Endodermal cell (in vitro differentiated cells): ENCODE data around the gene ZNF195. TPM values are rescaled to one million over a fixed set of nuclear protein-coding genes. Genes with fewer than 3 reads are reported as not detected.
"Not testable (repeated sequence)": the region's sequence is repeated elsewhere in the genome, so short reads cannot be mapped to it uniquely, and the experiment has no call there.

Experiments
- DNase-seq: peaks from one replicate; pipeline ENCODE4 v3.0.0-alpha.2; 2017
- H3K27ac ChIP-seq: 2 replicates; pipeline ENCODE4 v1.5.1; 2013; ENCODE audit warnings: mild to moderate bottlenecking, low read depth, low read length, moderate library complexity
- H3K27me3 ChIP-seq: 2 replicates; pipeline ENCODE4 v1.6.1; 2013; ENCODE audit warnings: mild to moderate bottlenecking, low read length, moderate library complexity; ENCODE audit not compliant: insufficient read depth, control insufficient read depth, poor library complexity, severe bottlenecking
- H3K36me3 ChIP-seq: 2 replicates; pipeline ENCODE4 v1.7.0; 2013; ENCODE audit warnings: mild to moderate bottlenecking, low read length, moderate library complexity; ENCODE audit not compliant: control insufficient read depth, insufficient read depth
- H3K4me1 ChIP-seq: one replicate; pipeline ENCODE4 v1.7.0; 2013; ENCODE audit warnings: low read length; ENCODE audit not compliant: control insufficient read depth, insufficient read depth
- H3K4me3 ChIP-seq: 2 replicates; pipeline ENCODE4 v1.5.1; 2013; ENCODE audit warnings: mild to moderate bottlenecking, low read length, moderate library complexity
- H3K9ac ChIP-seq: 2 replicates; pipeline ENCODE4 v1.6.1; 2013; ENCODE audit warnings: mild to moderate bottlenecking, low read length, moderate library complexity; ENCODE audit not compliant: poor library complexity, severe bottlenecking; ENCODE audit errors: extremely low read depth
- H3K9me3 ChIP-seq: 2 replicates; pipeline ENCODE4 v1.6.1; 2013; ENCODE audit warnings: mild to moderate bottlenecking, low read length, moderate library complexity; ENCODE audit not compliant: control insufficient read depth
- H3K27ac Mint-ChIP-seq: 2 replicates; pipeline ENCODE4 v1.8.0; 2020; ENCODE audit warnings: mixed read lengths
- H3K27me3 Mint-ChIP-seq: 2 replicates; pipeline ENCODE4 v1.8.0; 2021; ENCODE audit warnings: mild to moderate bottlenecking, mixed read lengths; ENCODE audit not compliant: insufficient read depth
- H3K36me3 Mint-ChIP-seq: 2 replicates; pipeline ENCODE4 v1.8.0; 2020; ENCODE audit warnings: low read depth, mixed read lengths
- H3K4me1 Mint-ChIP-seq: 2 replicates; pipeline ENCODE4 v1.8.0; 2020; ENCODE audit warnings: mixed read lengths
- H3K4me3 Mint-ChIP-seq: 2 replicates; pipeline ENCODE4 v1.8.0; 2020; ENCODE audit warnings: mild to moderate bottlenecking, moderate library complexity, mixed read lengths
- H3K9me3 Mint-ChIP-seq: 2 replicates; pipeline ENCODE4 v1.8.0; 2020; ENCODE audit warnings: mild to moderate bottlenecking, mixed read lengths
- WGBS, 2 experiments: methylation state at CpG; one replicate each; pipeline versions ENCODE4 v1.1.5 to v1.1.7; 2013; ENCODE audit warnings: missing lambda C conversion rate in 2 of 2, mixed read lengths in 1 of 2; ENCODE audit not compliant: insufficient coverage in 1 of 2, insufficient read length in 1 of 2; 5-methylcytosine and 5-hydroxymethylcytosine counted together
- total RNA-seq, 2 donors: library from RNA; stranded (reverse); fragmentation: NEBNext Ultra II Directional in 1 of 2; extraction: Animal tissue kit (Norgen Biotek cat#: 25700) in 1 of 2; gene quantifications; 2 replicates in 1 of 2; 3 replicates in 1 of 2; pipeline ENCODE4 v1.2.1, GENCODE V29; 2021

Gene ZNF195
- total RNA-seq, 2 donors from 2014 or later: 47.2 to 65.1 TPM

DNA sequence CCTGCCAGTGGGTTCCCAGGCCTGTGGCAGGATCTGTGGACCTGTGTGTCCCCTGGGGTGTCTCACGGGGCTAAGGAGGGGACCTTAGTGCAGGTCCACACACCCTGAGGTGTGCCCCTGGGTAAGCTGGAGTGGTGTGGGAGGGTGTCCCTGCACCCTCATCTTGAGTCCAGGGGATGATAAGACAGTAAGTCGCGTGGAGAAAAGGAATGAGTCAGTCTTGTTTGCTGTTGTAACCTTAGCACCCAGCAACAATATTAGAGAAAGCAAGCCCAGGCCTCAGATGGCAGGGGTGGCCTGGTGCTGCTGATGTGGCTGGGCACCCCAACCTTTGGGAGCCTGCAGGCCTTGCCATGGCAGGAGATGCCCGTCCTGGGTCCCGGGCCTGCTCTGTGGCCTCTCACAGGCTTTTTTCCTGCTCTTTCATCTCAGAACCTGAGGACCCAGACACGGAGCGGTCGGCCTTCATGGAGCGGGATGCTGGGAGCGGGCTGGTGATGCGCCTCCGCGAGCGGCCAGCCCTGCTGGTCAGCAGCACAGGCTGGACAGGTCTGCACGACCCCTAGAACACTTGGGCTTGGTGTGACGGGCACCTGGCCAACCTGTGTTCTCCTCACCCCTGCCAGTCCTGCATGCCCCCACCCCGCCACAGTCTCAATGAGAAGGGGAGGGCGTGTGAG is 23.4 kb upstream of the ZNF195 start:
- H3K27ac Mint-ChIP-seq: not testable (repeated sequence)
- WGBS, 2 experiments: 92 to 100% methylated on average over 5 to 16 of the region's 18 CpGs

DNA sequence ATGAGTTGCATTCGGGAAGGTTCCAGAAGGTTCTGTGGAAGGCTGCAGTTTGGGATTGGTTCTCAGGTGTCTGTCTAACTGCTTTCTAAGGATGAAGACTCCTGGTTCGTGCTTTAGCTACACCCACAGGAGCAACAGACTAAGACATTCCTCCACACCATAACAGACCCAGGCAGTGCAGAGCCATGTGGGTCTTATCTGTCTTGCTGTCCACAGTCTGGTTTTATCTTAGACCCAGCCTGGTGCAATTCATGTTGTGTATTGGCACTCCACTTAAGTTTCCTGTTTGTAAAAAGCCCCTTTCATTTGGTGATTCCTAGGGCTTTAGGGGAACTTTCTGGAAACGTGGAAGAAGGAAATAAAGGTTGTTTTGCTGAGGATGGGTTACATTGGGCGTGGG is 22.1 kb upstream of the ZNF195 start:
- not testable (repeated sequence) for H3K27me3 Mint-ChIP-seq, H3K4me3 ChIP-seq, H3K27me3 ChIP-seq, H3K9me3 ChIP-seq, H3K4me3 Mint-ChIP-seq, DNase-seq, H3K9ac ChIP-seq, H3K36me3 ChIP-seq, H3K27ac Mint-ChIP-seq, H3K4me1 ChIP-seq, H3K27ac ChIP-seq
- peaks cover 11% of the 10 kb centered on the region for H3K4me1 Mint-ChIP-seq
- H3K36me3 Mint-ChIP-seq: peaks cover 34% of the 10 kb centered on the region
- peaks cover 22% of the 10 kb centered on the region for H3K9me3 Mint-ChIP-seq
- 84% methylated on average over 4 of the region's 4 CpGs; no CpG with 5 or more reads in 1 of the 2 experiments for WGBS, 2 experiments

More for the DNA sequence above, 23.4 kb upstream of the ZNF195 start:
- H3K4me1 ChIP-seq, H3K4me3 Mint-ChIP-seq, H3K27me3 ChIP-seq, H3K36me3 ChIP-seq, H3K9me3 ChIP-seq, H3K9ac ChIP-seq, H3K4me3 ChIP-seq, H3K27me3 Mint-ChIP-seq, H3K27ac ChIP-seq: not testable (repeated sequence)
- Mint-ChIP-seq H3K9me3 (peaks cover 16% of the 10 kb centered on the region), H3K36me3 (peaks cover 32% of the 10 kb centered on the region), H3K4me1 (peaks cover 11% of the 10 kb centered on the region)
- peak; percentile 42 for DNase-seq

GRCh38 chr11:3398509-3398908 is 19.6 kb upstream of the ZNF195 start:
- H3K4me3 Mint-ChIP-seq, H3K4me1 ChIP-seq, H3K4me3 ChIP-seq, H3K27ac ChIP-seq, H3K9ac ChIP-seq, H3K36me3 ChIP-seq, H3K9me3 ChIP-seq, DNase-seq, H3K27me3 ChIP-seq, H3K27me3 Mint-ChIP-seq: not testable (repeated sequence)
- 86% methylated on average over 1 of the region's 3 CpGs; no CpG with 5 or more reads in 1 of the 2 experiments for WGBS, 2 experiments
- Mint-ChIP-seq H3K27ac (peak overlapping the region; percentile 31), H3K36me3 (peaks cover 44% of the 10 kb centered on the region), H3K9me3 (peaks cover 22% of the 10 kb centered on the region), H3K4me1 (peaks cover 11% of the 10 kb centered on the region)

- not testable (repeated sequence) for DNase-seq, H3K9ac ChIP-seq, H3K36me3 ChIP-seq, H3K27ac ChIP-seq, H3K9me3 ChIP-seq, H3K4me1 ChIP-seq, H3K4me3 ChIP-seq, H3K4me3 Mint-ChIP-seq, H3K27me3 ChIP-seq, H3K27me3 Mint-ChIP-seq
- Mint-ChIP-seq H3K4me1 (peaks cover 11% of the 10 kb centered on the region), H3K27ac (peak overlapping the region; percentile 31), H3K36me3 (peaks cover 44% of the 10 kb centered on the region), H3K9me3 (peaks cover 21% of the 10 kb centered on the region)
- WGBS, 2 experiments: 94 to 100% methylated on average over 1 to 3 of the region's 4 CpGs
Measured at GRCh38 chr11:3398106-3398505, 19.2 kb upstream of the ZNF195 start.

GRCh38 chr11:3397210-3397609 is 18.3 kb upstream of the ZNF195 start:
- H3K27me3 ChIP-seq, H3K27ac ChIP-seq, H3K36me3 ChIP-seq, DNase-seq, H3K9ac ChIP-seq, H3K27me3 Mint-ChIP-seq, H3K27ac Mint-ChIP-seq, H3K4me1 ChIP-seq, H3K4me3 ChIP-seq, H3K4me3 Mint-ChIP-seq, H3K9me3 ChIP-seq: not testable (repeated sequence)
- WGBS, 2 experiments: 91 to 100% methylated on average over 3 to 23 of the region's 23 CpGs
- Mint-ChIP-seq H3K9me3 (peaks cover 19% of the 10 kb centered on the region), H3K4me1 (peaks cover 11% of the 10 kb centered on the region), H3K36me3 (peaks cover 50% of the 10 kb centered on the region)

GRCh38 chr11:3395468-3395867 is 16.5 kb upstream of the ZNF195 start:
- DNase-seq, H3K36me3 ChIP-seq, H3K9me3 ChIP-seq, H3K27ac ChIP-seq, H3K9ac ChIP-seq, H3K27me3 ChIP-seq, H3K4me3 Mint-ChIP-seq, H3K27ac Mint-ChIP-seq, H3K4me1 ChIP-seq, H3K4me3 ChIP-seq, H3K27me3 Mint-ChIP-seq: not testable (repeated sequence)
- Mint-ChIP-seq H3K36me3 (peaks cover 51% of the 10 kb centered on the region), H3K4me1 (peaks cover 11% of the 10 kb centered on the region), H3K9me3 (peaks cover 11% of the 10 kb centered on the region)
- 92 to 93% methylated on average over 4 to 5 of the region's 5 CpGs for WGBS, 2 experiments

DNA sequence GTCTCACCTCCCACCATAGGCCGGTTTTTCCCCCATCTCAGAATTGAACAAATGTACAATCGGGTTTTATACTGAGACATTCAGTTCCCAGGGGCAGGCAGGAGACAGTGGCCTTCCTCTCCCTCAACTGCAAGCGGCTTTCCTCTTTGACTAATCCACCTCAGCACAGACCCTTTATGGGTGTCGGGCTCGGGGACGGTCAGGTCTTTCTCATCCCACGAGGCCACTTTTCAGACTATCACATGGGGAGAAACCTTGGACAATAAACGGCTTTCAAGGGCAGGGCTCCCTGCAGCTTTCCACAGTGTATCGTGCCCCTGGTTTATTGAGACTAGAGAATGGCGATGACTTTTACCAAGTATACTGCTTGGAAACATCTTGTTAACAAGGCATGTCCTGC is 16.0 kb upstream of the ZNF195 start:
- not testable (repeated sequence) for H3K9ac ChIP-seq
- peaks cover 11% of the 10 kb centered on the region for H3K9me3 Mint-ChIP-seq

More for the DNA sequence above, 16.0 kb upstream of the ZNF195 start:
- 95 to 98% methylated on average over 10 of the region's 10 CpGs for WGBS, 2 experiments
- H3K36me3 ChIP-seq, H3K27ac ChIP-seq, H3K27ac Mint-ChIP-seq, H3K4me1 ChIP-seq, H3K4me3 ChIP-seq, DNase-seq, H3K27me3 ChIP-seq, H3K27me3 Mint-ChIP-seq, H3K9me3 ChIP-seq, H3K4me3 Mint-ChIP-seq: not testable (repeated sequence)
- Mint-ChIP-seq H3K36me3 (peaks cover 52% of the 10 kb centered on the region), H3K4me1 (peaks cover 11% of the 10 kb centered on the region)
